Astrocyte of the spinal cord (primary cell): ENCODE measurements around the gene AS3MT.
A peak's percentile ranks its signal among the peaks of the same experiment; 100 is the strongest.

Experiments
- DNase-seq: peaks from one replicate; pipeline ENCODE4 v3.0.0; 2011; ENCODE audit warnings: low read depth, low spot score
- H3K4me3 ChIP-seq: 2 replicates; pipeline ENCODE4 v1.5.1; 2011; ENCODE audit warnings: low read depth, mild to moderate bottlenecking, low read length, moderate library complexity
- in situ Hi-C: cut with HindIII; loops from 2 replicates; pipeline ENCODE4 v1.10.0; 2017; ENCODE audit warnings: low sequenced_read_pairs
- TF ChIP-seq, protein P1 (sequence below): IDR thresholded peaks from 2 replicates; pipeline ENCODE4 v1.5.1; 2012; ENCODE audit warnings: low read depth, mild to moderate bottlenecking, low read length, inconsistent platforms

AS3MT gene

DNA sequence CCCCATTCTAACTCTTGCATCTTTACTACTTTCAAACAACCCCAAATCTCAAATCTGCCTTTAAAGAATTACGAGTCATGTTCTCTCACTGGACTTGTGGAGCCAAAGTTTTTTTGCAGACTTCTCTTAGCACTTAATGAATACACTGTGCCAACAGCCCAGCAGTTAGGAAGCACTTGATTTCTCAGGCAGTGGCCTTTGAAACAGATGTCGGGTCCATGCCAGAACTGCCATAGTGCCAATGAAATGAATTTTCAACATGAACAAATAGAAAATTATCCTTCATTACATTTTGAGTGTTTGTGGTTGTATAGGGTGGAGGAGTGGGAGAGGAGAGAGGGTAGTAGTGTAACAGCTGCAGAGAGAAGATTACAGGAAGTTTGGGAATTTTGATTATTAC, 9.4 kb upstream of the AS3MT start:
- in situ Hi-C loops, result no loop called here
- DNase-seq, result no peak
- H3K4me3 ChIP-seq, result no peak overlapping the region
- TF ChIP-seq, protein P1, sequence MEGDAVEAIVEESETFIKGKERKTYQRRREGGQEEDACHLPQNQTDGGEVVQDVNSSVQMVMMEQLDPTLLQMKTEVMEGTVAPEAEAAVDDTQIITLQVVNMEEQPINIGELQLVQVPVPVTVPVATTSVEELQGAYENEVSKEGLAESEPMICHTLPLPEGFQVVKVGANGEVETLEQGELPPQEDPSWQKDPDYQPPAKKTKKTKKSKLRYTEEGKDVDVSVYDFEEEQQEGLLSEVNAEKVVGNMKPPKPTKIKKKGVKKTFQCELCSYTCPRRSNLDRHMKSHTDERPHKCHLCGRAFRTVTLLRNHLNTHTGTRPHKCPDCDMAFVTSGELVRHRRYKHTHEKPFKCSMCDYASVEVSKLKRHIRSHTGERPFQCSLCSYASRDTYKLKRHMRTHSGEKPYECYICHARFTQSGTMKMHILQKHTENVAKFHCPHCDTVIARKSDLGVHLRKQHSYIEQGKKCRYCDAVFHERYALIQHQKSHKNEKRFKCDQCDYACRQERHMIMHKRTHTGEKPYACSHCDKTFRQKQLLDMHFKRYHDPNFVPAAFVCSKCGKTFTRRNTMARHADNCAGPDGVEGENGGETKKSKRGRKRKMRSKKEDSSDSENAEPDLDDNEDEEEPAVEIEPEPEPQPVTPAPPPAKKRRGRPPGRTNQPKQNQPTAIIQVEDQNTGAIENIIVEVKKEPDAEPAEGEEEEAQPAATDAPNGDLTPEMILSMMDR, result no peak

DNA sequence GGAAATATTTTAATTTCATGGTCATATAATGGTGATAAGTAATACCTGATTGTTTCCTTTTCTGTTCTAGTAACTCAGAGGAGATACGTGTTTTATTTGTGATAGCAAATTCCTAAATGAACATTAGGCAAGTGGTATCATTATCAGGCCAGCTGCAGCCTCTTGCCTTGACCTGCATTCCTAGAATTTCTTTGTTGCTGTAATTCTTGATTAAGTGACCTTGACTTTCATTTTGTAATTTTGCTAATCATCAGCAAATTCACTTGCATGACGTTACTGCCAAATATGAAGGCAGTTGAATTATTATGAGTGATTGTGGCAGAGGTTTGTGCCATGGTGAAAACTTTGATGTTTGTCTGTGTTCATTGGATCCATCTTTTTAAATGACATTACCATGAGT, 5.6 kb upstream of the AS3MT start:
- in situ Hi-C loops, result no loop called here
- DNase-seq, result no peak
- TF ChIP-seq, protein P1, result no peak

DNA sequence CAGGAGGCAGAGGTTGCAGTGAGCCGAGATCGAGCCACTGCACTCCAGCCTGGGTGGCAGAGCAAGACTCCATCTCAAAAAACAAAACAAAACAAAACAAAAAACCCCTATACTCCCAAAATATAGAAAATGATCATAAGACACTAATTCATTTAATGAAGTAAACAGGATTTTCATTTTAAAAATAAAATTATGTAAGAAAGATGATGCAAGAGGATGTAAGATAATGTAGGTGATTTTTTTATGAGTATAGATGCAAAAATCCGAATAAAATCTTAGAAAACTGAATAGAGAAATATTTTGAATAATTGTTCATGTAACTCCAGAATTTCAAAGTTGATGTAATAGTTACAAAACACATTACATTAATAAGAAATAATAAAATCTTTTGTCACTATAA, 3.6 kb upstream of the AS3MT start:
- no peak overlapping the region for H3K4me3 ChIP-seq
- TF ChIP-seq, protein P1, result no peak
- no peak for DNase-seq
- in situ Hi-C loops, result no loop called here

More for the DNA sequence above, 5.6 kb upstream of the AS3MT start:
- no peak overlapping the region for H3K4me3 ChIP-seq

DNA sequence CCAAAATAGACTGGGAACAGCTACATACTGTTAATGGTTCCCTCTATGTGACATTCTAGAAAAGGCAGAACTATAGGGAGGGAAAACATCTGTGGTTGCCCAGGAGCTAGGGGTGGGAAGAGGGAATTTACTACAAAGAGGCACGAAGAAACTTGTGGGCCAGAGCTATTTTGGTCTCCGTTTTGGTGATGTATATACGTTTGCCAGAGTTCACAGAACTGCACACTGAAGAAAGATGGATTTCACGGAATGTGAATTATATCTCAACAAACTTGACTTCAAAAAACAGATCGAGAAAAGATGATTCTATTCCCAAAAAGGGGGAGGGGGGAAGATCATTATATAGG, 386 bp upstream of the AS3MT start:
- TF ChIP-seq, protein P1, result no peak
- no peak for DNase-seq
- in situ Hi-C loops, result no loop called here
- H3K4me3 ChIP-seq, result peak overlapping the region; percentile 49

DNA sequence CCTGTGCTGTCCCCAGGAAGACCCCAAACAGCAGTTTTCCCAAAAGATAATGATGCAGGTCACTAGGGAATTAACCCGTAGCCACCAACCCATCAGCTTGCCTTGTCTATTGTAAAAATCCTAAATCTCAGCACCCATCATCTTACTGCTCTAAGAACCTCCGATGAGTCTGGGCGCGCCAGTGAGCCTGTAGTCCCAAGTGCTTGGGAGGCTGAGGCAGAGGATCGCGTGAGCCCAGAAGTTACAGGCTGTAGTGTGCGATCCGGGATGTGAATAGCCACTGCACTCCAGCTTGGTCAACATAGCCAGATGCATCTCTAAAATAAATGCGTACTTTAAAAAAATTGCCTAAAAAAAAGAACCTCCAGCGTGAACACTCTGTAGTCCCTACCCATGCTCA, 951 bp downstream of the AS3MT start:
- TF ChIP-seq, protein P1, result no peak
- DNase-seq, result no peak
- in situ Hi-C loops, result no loop called here
- peak overlapping the region; percentile 49 for H3K4me3 ChIP-seq

DNA sequence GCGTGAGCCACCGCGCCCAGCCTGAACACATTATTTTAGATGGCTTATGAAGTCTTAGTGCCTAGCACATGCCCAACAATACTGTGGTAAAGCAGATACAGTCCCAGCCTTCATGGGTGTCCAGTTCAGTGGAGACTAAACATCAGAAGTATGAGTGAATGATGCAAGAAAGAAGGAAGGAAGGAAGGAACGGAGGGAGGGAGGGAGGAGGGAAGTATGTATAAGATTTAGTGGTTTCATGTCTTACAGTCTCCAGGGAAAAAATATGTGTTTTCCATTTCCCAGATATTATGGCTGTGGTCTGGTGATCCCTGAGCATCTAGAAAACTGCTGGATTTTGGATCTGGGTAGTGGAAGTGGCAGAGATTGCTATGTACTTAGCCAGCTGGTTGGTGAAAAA, 2.9 kb downstream of the AS3MT start:
- TF ChIP-seq, protein P1, result no peak
- in situ Hi-C loops, result no loop called here
- DNase-seq, result no peak
- no peak overlapping the region for H3K4me3 ChIP-seq

DNA sequence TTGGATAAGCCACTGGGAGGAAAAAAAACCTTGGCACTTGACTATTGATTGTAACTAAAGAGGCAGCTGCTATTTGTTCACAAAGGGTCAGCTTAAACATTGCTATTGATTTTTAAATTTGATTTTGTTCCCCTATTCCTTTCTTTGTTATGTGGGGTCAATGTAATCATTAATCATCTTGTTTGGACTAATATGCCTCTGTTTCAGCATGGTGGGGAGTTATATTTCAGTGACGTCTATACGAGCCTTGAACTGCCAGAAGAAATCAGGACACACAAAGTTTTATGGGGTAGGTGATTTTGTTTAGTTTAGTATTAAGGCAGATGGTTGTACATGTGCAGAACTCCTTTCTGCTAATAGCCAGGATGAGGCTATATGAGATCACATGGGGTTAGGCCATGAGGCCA, 7.5 kb downstream of the AS3MT start:
- in situ Hi-C loops, result no loop called here
- no peak overlapping the region for H3K4me3 ChIP-seq
- DNase-seq, result no peak
- TF ChIP-seq, protein P1, result no peak
